Stimulated activated CD8-positive, alpha-beta memory T cell treated with anti-CD3 and anti-CD28 coated beads, Interleukin-7, amount 100 ng/mL, for 1 hour (primary cell): ENCODE measurements around the gene GRID1.
"Not testable (repeated sequence)": the region's sequence is repeated elsewhere in the genome, so short reads cannot be mapped to it uniquely, and the experiment has no call there.

Experiments used
- DNase-seq, 2 donors: peaks; one replicate each; pipeline ENCODE4 v3.0.0-alpha.2; 2020; ENCODE audit warnings: low read depth in 2 of 2

Gene GRID1

GRCh38 chr10:86107611-86108310, 258.8 kb downstream of the GRID1 start:
- not testable (repeated sequence) for DNase-seq

GRCh38 chr10:86107131-86107530, 259.5 kb downstream of the GRID1 start:
- DNase-seq, result no peak

- no peak for DNase-seq
Measured at GRCh38 chr10:86106616-86107015, 260.0 kb downstream of the GRID1 start.

GRCh38 chr10:86105640-86106039, 261.0 kb downstream of the GRID1 start:
- no peak for DNase-seq

GRCh38 chr10:86105181-86105580, 261.4 kb downstream of the GRID1 start:
- DNase-seq, result no peak

- no peak for DNase-seq
Measured at GRCh38 chr10:86104611-86105145, 261.9 kb downstream of the GRID1 start.

GRCh38 chr10:86104156-86104555, 262.4 kb downstream of the GRID1 start:
- DNase-seq, result no peak

- DNase-seq, result no peak
Measured at GRCh38 chr10:86103391-86104101, 263.0 kb downstream of the GRID1 start.

GRCh38 chr10:86102451-86102850, 264.1 kb downstream of the GRID1 start:
- no peak for DNase-seq

GRCh38 chr10:86102031-86102430, 264.6 kb downstream of the GRID1 start:
- DNase-seq, result no peak

GRCh38 chr10:86100581-86101061, 266.0 kb downstream of the GRID1 start:
- DNase-seq, result no peak

- DNase-seq, result no peak
Measured at GRCh38 chr10:86099542-86100334, 266.9 kb downstream of the GRID1 start.

- DNase-seq, result no peak
Measured at GRCh38 chr10:86098187-86098881, 268.3 kb downstream of the GRID1 start.

- DNase-seq, result not testable (repeated sequence)
Measured at GRCh38 chr10:86095061-86095460, 271.5 kb downstream of the GRID1 start.

GRCh38 chr10:86092311-86092710, 274.3 kb downstream of the GRID1 start:
- DNase-seq, result not testable (repeated sequence)

GRCh38 chr10:86091216-86091615, 275.4 kb downstream of the GRID1 start:
- DNase-seq, result no peak

GRCh38 chr10:86090807-86091206, 275.8 kb downstream of the GRID1 start:
- DNase-seq, result no peak

GRCh38 chr10:86087716-86088115, 278.9 kb downstream of the GRID1 start:
- DNase-seq, result no peak

- DNase-seq, result no peak
Measured at GRCh38 chr10:86086418-86086817, 280.2 kb downstream of the GRID1 start.

- no peak for DNase-seq
Measured at GRCh38 chr10:86085686-86086085, 280.9 kb downstream of the GRID1 start.

- no peak for DNase-seq
Measured at GRCh38 chr10:86085136-86085535, 281.5 kb downstream of the GRID1 start.

GRCh38 chr10:86084585-86084984, 282.0 kb downstream of the GRID1 start:
- DNase-seq, result no peak
